ENCODE results near the gene BACE1-AS. TPM values are rescaled to one million over a fixed set of nuclear protein-coding genes. Genes with fewer than 3 reads are reported as not detected.
"Not testable (repeated sequence)": the region's sequence is repeated elsewhere in the genome, so short reads cannot be mapped to it uniquely, and the experiment has no call there.

Gene BACE1-AS
- total RNA-seq, 2 experiments from 2014 or later, result 5.6 to 6.1 TPM

GRCh38 chr11:117315285-117316196 lies 24.4 kb downstream of the BACE1-AS start:
- DNase-seq, result no peak
- POLR2A ChIA-PET, result no interaction called here
- H3K4me3 Mint-ChIP-seq, result peak overlapping the region; percentile 59

DNA sequence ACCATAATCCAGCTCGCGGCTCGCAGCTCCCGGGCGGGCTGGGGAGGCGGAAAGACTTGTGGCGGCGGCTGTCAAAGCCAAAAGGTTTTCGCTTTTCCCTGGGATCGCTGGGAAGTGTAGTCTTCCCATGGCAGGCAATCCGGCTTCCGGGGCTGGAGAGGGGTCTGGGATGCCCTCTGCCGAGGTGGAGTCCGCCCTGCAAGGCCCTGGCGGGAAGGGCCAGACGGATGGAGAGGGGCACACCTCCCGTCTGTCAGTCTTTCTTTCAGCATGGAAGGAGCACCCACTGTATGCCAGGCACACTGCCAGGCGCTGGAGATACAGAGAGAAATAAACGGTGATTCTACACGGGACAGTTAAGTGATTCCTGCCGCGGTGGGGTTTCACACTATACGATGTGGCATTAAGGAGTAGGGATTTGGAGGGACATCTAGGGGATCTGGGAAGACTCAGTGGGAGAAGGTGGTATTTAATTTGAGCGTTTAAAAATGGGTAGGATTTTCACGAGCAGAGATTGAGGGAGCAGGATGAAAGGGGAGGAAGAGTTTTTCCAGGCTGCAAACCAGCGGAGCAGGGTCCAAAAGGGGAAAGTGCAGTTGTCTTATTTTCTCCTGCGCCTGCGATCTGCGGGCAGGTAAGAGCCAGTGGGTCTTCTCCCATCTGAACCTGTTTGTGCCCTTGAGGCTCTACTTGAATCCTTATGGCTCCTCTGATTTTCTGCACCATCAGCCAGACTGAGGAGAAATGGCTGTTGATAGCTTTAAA lies 25.2 kb downstream of the BACE1-AS start, which contains the start of gene BACE1:
Gene BACE1 (minus strand): TSS at position 60 of the 765 bp plus-strand sequence. CDS start 461 bp downstream, outside the sequence.
- Mint-ChIP-seq H3K36me3 (ENCODE audit: low read depth) (no peaks in the 10 kb centered on the region), H3K4me3 (peak within 1 kb of the TSS; percentile 59), H3K27ac (no peak within 1 kb of the TSS), H3K27me3 (peaks cover 43% of the 10 kb centered on the region), H3K9me3 (no peaks in the 10 kb centered on the region), H3K4me1 (peaks cover 9% of the 10 kb centered on the region)
- DNase-seq, result peak; percentile 20
- CTCF ChIA-PET, result interaction anchor here (0.8 kb wide), 1 partner anchor 53 kb away, joined by 3 read pairs; no protein-coding TSS in a partner anchor
- POLR2A ChIA-PET, result no interaction called here

More at GRCh38 chr11:117315285-117316196, 24.4 kb downstream of the BACE1-AS start:
- no peak overlapping the region for H3K27ac Mint-ChIP-seq
- H3K4me1 Mint-ChIP-seq, result peaks cover 9% of the 10 kb centered on the region
- no peaks in the 10 kb centered on the region for H3K9me3 Mint-ChIP-seq
- CTCF ChIA-PET, result interaction anchor here (0.8 to 1.0 kb wide), 2 partner anchors 10 to 53 kb away, joined by 3 to 4 read pairs; no protein-coding TSS in a partner anchor
- peaks cover 46% of the 10 kb centered on the region for H3K27me3 Mint-ChIP-seq
- H3K36me3 Mint-ChIP-seq (ENCODE audit: low read depth), result no peaks in the 10 kb centered on the region

DNA sequence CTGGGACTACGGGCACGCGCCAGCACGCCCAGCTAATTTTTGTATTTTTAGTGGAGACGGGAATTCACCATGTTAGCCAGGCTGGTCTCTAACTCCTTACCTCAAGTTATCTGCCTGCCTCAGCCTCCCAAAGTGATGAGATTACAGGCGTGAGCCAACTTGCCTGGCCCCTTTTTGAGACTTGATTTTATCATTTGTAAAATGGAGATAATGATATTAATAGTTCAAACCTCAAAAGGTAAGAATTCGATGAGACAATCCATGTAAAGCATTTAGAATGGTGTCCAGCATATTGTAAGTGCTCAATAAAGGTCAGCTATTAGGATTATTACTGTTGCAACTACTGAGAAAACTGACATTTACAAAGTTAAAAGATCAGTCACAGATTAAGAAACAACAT lies 27.6 kb downstream of the BACE1-AS start:
- H3K36me3 Mint-ChIP-seq (ENCODE audit: low read depth), result no peaks in the 10 kb centered on the region
- no peak overlapping the region for H3K27ac Mint-ChIP-seq
- H3K4me1 Mint-ChIP-seq, result peaks cover 9% of the 10 kb centered on the region
- H3K9me3 Mint-ChIP-seq, result no peaks in the 10 kb centered on the region
- no peak for DNase-seq
- POLR2A ChIA-PET, result no interaction called here
- no peak overlapping the region for H3K4me3 Mint-ChIP-seq
- CTCF ChIA-PET, result no interaction called here
- H3K27me3 Mint-ChIP-seq, result peaks cover 40% of the 10 kb centered on the region

DNA sequence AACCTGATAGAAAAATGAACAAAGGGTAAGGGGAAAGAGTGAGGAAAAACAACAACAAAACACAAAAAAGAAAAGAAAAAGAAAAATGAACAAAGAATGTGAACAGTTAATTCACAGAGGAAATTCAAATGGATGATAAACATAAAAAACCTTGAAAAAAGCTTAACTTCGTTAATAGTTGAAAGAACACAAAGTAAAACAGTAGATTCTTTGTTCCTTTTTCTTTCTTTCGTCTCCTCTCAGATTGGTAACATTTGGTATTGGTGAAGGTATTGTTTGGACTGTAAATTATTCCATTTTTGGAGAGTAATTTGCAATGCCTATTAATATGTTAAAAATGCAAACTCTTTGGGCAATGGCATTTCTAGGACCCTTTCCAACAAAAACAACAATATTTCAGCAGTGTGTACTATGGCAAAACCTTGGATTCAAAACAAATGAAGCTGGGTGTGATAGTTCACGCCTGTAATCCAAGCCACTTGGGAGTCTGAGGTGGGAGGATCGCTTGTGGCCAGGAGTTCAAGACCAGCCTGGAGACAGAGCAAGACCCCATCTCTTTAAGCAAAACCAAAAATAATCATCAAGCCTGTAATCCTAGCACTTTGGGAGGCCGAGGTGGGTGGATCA lies 28.2 kb downstream of the BACE1-AS start:
- Mint-ChIP-seq H3K27me3 (peaks cover 39% of the 10 kb centered on the region), H3K27ac (no peak overlapping the region), H3K9me3 (no peaks in the 10 kb centered on the region), H3K36me3 (ENCODE audit: low read depth) (no peaks in the 10 kb centered on the region), H3K4me3 (no peak overlapping the region), H3K4me1 (peaks cover 9% of the 10 kb centered on the region)
- POLR2A ChIA-PET, result no interaction called here
- CTCF ChIA-PET, result interaction anchor here (0.6 kb wide), 1 partner anchor 1605 kb away, joined by 3 read pairs; no protein-coding TSS in a partner anchor
- no peak for DNase-seq

GRCh38 chr11:117327255-117327566 lies 36.1 kb downstream of the BACE1-AS start:
- H3K36me3 Mint-ChIP-seq (ENCODE audit: low read depth); H3K4me3 Mint-ChIP-seq; H3K27ac Mint-ChIP-seq; H3K9me3 Mint-ChIP-seq; DNase-seq; H3K27me3 Mint-ChIP-seq: not testable (repeated sequence)
- H3K4me1 Mint-ChIP-seq, result peaks cover 13% of the 10 kb centered on the region
- ChIA-PET POLR2A (interaction anchor here (1.1 kb wide), 1 partner anchor 110 kb away, joined by 5 read pairs; no protein-coding TSS in a partner anchor), CTCF (interaction anchor here (0.6 to 1.6 kb wide), 4 partner anchors 9 to 83 kb away, joined by 3 to 5 read pairs (median 4); no protein-coding TSS in a partner anchor)

DNA sequence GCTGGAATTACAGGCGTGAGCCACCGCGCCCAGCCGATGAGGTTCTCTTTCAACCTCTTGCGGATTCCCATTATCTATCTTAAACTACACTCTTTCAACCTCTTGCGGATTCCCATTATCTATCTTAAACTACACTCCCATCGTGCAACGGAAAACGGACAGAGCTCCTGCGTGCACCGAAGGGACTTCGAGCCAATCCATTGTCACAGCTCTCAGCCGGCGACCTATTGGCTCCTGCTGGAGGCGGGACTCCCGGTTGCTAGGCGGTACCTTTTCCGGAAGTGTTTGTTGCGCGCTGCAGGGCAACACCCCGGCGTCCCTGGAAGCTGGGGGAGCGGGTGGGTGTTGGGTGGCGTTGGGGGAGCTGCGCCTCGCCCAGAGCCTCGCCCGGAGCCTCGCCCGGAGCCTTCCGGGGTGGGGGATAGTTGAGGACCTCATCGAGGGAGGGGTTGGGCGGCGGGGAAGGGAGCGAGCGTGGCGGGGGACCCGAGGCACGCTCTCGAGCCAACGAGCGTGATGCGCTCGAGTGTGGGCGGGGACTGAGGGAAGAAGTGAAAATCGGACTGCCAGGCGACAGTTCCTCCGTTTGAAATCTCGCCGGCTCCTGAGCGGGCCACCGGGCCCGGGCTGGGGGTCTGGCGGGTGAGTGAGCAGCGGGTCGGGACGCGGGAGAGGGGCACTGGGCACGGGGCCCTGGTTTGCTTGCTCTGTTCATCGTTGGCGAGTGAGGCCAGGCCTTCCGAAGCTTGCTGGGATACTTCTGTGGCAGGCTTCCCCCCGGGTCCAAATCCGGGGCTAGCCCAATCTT lies 36.6 kb downstream of the BACE1-AS start, which contains the start of gene CEP164:
Gene CEP164 (plus strand): TSS at position 288 of the 808 bp plus-strand sequence. CDS start 10,733 bp downstream, outside the sequence.
- peak; percentile 97 for DNase-seq
- H3K9me3 Mint-ChIP-seq, result no peaks in the 10 kb centered on the region
- peaks cover 14% of the 10 kb centered on the region for H3K4me1 Mint-ChIP-seq
- peak within 1 kb of the TSS; percentile 53 for H3K4me3 Mint-ChIP-seq
- CTCF ChIA-PET, result interaction anchor here (0.9 to 1.6 kb wide), 6 partner anchors 13 to 194 kb away, joined by 3 to 5 read pairs (median 4); no protein-coding TSS in a partner anchor
- no peaks in the 10 kb centered on the region for H3K36me3 Mint-ChIP-seq (ENCODE audit: low read depth)
- peak within 1 kb of the TSS; percentile 73 for H3K27ac Mint-ChIP-seq
- peaks cover 5% of the 10 kb centered on the region for H3K27me3 Mint-ChIP-seq
- POLR2A ChIA-PET, result interaction anchor here (1.1 kb wide), 1 partner anchor 111 kb away, joined by 5 read pairs; no protein-coding TSS in a partner anchor

DNA sequence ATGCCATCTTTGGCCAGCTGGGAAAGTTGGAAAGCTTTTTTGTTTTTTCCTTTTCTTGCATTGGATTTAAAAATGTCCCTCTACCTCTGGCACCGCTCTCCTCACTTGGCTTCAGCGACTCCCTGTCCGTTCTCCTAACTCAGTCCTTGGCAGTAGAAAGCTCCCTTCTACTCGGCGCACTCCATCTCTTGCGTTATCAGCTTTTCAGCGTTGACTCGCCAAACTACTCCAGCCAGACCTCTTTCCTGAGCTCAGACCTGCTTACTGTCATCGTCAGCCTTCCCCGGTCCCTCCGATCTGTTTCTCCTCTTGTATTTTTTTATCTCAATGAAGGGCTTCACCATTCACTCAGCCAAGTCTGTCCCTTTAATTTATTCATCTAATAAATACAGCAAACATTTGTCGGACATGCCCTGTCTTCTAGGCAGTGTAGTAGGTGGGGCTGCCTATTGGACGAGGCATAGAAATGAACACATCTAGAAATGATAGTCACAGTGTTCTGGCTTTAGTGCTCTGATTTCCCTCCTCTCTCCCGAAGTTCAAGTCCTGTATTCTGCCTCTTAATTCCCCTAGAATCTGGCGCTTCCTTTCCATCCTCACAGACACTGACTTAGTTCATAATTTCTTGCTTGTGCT lies 37.3 kb downstream of the BACE1-AS start:
- Mint-ChIP-seq H3K36me3 (ENCODE audit: low read depth) (no peaks in the 10 kb centered on the region), H3K27me3 (peaks cover 5% of the 10 kb centered on the region), H3K27ac (no peak overlapping the region), H3K4me1 (peaks cover 14% of the 10 kb centered on the region), H3K4me3 (no peak overlapping the region), H3K9me3 (no peaks in the 10 kb centered on the region)
- POLR2A ChIA-PET, result interaction anchor here (1.1 kb wide), 1 partner anchor 111 kb away, joined by 5 read pairs; no protein-coding TSS in a partner anchor
- peak; percentile 23 for DNase-seq
- CTCF ChIA-PET, result interaction anchor here (0.6 to 1.6 kb wide), 7 partner anchors 12 to 195 kb away, joined by 3 to 5 read pairs (median 4); no protein-coding TSS in a partner anchor

DNA sequence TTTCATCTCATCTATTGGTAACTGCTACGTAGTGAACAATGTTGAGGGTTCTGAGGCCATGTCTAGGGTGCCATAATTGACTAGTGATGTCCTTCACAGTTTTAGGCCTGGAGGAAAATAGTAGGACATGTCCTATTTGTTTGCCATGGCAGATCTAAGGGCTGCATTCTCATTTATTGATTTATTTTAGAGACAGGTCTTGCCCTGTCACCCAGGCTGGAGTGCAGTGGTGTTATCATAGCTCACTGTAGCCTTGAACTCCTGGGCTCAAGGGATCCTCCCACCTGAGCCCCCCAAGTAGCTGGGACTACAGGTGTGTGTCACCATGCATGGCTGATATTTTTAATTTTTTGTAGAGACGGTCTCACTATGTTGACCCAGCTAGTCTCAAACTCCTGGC lies 41.7 kb downstream of the BACE1-AS start:
- Mint-ChIP-seq H3K4me3 (no peak overlapping the region), H3K27me3 (no peaks in the 10 kb centered on the region), H3K4me1 (peaks cover 10% of the 10 kb centered on the region), H3K36me3 (ENCODE audit: low read depth) (peaks cover 4% of the 10 kb centered on the region), H3K27ac (no peak overlapping the region), H3K9me3 (no peaks in the 10 kb centered on the region)
- no peak for DNase-seq
- ChIA-PET POLR2A (no interaction called here), CTCF (interaction anchor here (1.9 kb wide), 1 partner anchor 10 kb away, joined by 7 read pairs; no protein-coding TSS in a partner anchor)

GRCh38 chr11:117333917-117334316 lies 42.8 kb downstream of the BACE1-AS start:
- H3K4me1 Mint-ChIP-seq, result peaks cover 10% of the 10 kb centered on the region
- no peaks in the 10 kb centered on the region for H3K27me3 Mint-ChIP-seq
- no peak overlapping the region for H3K27ac Mint-ChIP-seq

GRCh38 chr11:117334896-117335295 lies 43.8 kb downstream of the BACE1-AS start:
- POLR2A ChIA-PET, result no interaction called here
- no peak overlapping the region for H3K4me3 Mint-ChIP-seq

More at GRCh38 chr11:117333917-117334316, 42.8 kb downstream of the BACE1-AS start:
- no peak for DNase-seq
- H3K4me3 Mint-ChIP-seq, result no peak overlapping the region
- ChIA-PET POLR2A (no interaction called here), CTCF (no interaction called here)
- no peaks in the 10 kb centered on the region for H3K9me3 Mint-ChIP-seq
- H3K36me3 Mint-ChIP-seq (ENCODE audit: low read depth), result peaks cover 6% of the 10 kb centered on the region

GRCh38 chr11:117335399-117335798 lies 44.3 kb downstream of the BACE1-AS start:
- H3K4me3 Mint-ChIP-seq, result no peak overlapping the region
- H3K4me1 Mint-ChIP-seq, result peaks cover 5% of the 10 kb centered on the region
- H3K27me3 Mint-ChIP-seq, result no peaks in the 10 kb centered on the region
- ChIA-PET POLR2A (no interaction called here), CTCF (interaction anchor here (0.6 to 1.6 kb wide), 3 partner anchors 10 to 717 kb away, joined by 3 to 4 read pairs (median 3); no protein-coding TSS in a partner anchor)
- DNase-seq, result no peak
- no peaks in the 10 kb centered on the region for H3K9me3 Mint-ChIP-seq
- no peak overlapping the region for H3K27ac Mint-ChIP-seq
- H3K36me3 Mint-ChIP-seq (ENCODE audit: low read depth), result peaks cover 12% of the 10 kb centered on the region

More at GRCh38 chr11:117334896-117335295, 43.8 kb downstream of the BACE1-AS start:
- Mint-ChIP-seq H3K27ac (no peak overlapping the region), H3K36me3 (ENCODE audit: low read depth) (peaks cover 8% of the 10 kb centered on the region), H3K9me3 (no peaks in the 10 kb centered on the region), H3K4me1 (peaks cover 9% of the 10 kb centered on the region), H3K27me3 (no peaks in the 10 kb centered on the region)
- CTCF ChIA-PET, result interaction anchor here (1.2 to 1.6 kb wide), 2 partner anchors 10 to 25 kb away, joined by 3 to 4 read pairs; no protein-coding TSS in a partner anchor
- DNase-seq, result no peak

Data from activated CD4-positive, alpha-beta T cell treated with anti-CD3 and anti-CD28 coated beads, Interleukin-2, amount 10 ng/mL, durations not matched to agents 7 days and 5 days (primary cell).